Esophagus squamous epithelium (tissue), 4 donors: ENCODE results near the gene DGKB.

ENCODE experiments used
- CTCF ChIP-seq, 6 experiments: fragments of 450-650 bp in 4 of 6; fragments of 200-600 bp in 2 of 6; sonication (generic) in 2 of 6; IDR thresholded peaks; one replicate each; pipeline ENCODE4 v1.5.1; 2016 to 2019; ENCODE audit warnings: antibody characterized with exemption in 6 of 6, mild to moderate bottlenecking in 4 of 6, moderate library complexity in 4 of 6
- POLR2A ChIP-seq, 4 donors: fragments of 450-650 bp; IDR thresholded peaks; one replicate each; pipeline ENCODE4 v1.6.1; 2017; ENCODE audit warnings: antibody characterized with exemption in 4 of 4, mild to moderate bottlenecking in 4 of 4, moderate library complexity in 3 of 4

- TF ChIP-seq CTCF (IDR thresholded peaks at IDR 0.05) (no peak), POLR2A (IDR thresholded peaks at IDR 0.05) (no peak)
These were observed 464.2 kb downstream of the DGKB start for GRCh38 chr7:14438366-14438765.
